HG03045 (cell line): ENCODE results near the gene GPSM1.
"Not testable (repeated sequence)": the region's sequence is repeated elsewhere in the genome, so short reads cannot be mapped to it uniquely, and the experiment has no call there.

Experiments used
- ATAC-seq: cut with Tn5 transposase; IDR thresholded peaks from one replicate; pipeline ENCODE4 v1.9.1; 2021; ENCODE audit warnings: mild to moderate bottlenecking, moderate library complexity; ENCODE audit not compliant: unreplicated experiment

GPSM1 gene

DNA sequence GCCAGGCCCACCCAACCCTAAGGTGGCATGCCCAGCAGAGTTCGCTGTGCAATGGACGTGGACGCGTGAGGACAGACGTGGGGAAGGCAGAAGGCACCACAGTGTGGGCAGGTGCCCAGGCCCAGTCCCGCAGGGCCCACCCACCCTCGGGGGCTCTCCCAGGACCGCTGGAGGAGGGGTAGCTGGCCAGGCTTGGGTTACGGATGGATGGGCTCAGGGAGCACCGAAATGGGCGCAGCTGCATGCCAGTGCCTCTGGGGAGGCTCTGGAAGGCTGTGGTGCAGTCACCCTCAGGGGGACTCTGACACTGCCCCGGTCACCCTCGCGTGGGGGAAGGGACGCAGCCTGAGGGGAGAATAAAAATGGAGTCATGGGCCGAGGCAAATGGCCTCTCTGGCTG lies 9.6 kb upstream of the GPSM1 start:
- no peak for ATAC-seq

DNA sequence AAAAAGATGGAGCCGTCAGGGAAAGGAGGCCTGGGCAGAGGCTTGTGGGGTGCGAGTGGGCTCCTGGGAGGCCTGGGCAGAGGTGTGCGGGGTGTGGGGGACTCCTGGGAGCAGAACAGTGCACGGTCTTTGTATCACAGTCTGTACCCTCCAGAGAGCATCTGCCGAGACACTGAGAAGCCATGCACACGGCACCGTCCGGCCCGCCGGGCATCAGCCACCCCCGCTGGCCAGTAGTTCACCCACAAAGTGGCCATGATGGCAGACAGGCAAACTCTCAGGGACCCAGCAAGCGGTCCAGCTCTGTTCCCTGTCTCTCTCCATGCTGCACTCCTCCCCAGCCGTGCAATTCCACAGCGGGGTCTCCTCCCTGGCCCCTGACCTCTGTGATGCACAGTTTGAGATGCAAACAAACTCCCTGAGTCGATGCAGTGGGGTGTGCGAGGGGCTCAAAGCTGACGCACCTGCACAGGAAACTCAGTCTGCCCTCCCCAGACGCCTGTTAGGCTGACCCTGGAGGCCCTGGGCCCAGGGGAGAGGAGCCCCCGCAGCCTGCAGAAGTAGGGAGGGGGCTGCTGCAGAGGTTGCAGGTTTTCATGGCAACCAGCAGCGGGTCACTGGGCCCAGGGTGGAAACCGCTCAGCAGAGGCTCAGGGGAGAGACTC lies 9.1 kb upstream of the GPSM1 start:
- no peak for ATAC-seq

DNA sequence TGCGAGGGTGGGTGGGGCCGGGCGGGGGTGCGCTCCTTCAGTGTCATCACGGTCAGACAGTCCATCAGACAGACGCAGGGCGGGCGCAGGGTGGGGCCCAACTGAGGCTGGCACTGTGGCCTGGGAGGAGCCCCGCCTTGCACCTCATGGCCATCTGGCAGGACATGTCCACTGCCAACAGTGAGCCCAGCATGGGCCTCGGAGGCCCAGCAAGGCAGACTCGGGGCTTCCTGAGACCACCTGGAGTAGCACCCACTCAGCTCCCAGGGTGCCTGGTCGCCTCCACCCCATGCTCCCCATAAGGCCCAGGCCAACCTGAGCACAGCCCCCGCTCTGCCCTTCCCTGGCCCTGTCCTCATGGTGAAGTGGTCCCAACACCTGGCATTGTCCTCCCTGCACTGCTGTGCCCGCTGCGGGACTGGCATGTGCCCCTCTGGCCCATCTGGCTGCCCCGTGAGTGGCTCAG lies 8.5 kb upstream of the GPSM1 start:
- ATAC-seq: no peak

DNA sequence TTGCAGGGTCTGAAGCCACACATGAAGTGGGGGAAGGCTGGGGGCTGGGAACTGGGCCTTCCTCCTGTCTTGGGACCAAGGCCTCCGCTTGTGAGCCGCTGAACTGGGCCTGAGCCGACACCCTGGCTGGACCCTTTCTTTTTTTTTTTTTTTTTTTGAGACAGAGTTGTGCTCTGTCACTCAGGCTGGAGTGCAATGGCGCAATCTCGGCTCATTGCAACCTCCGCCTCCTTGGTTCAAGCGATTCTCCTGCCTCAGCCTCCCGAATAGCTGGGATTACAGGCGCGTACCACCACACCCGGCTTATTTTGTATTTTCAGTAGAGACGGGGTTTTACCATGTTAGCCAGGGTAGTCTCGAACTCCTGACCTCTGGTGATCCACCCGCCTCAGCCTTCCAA lies 8.1 kb upstream of the GPSM1 start:
- not testable (repeated sequence) for ATAC-seq

DNA sequence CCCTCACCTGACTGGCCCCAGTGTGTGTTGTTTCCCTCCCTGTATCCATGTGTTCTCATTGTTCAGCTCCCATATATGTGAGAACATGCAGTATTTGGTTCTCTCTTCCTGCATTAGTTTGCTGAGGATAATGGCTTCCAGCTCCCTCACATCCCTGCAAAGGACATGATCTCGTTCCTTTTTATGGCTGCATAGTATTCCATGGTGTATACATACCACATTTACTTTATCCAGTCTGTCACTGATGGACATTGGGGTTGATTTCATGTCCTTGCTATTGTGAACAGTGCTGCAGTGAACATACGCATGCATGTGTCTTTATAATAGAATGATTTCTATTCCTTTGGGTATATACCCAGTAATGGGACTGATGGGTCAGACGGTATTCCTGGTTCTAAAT lies 7.4 kb upstream of the GPSM1 start:
- not testable (repeated sequence) for ATAC-seq

DNA sequence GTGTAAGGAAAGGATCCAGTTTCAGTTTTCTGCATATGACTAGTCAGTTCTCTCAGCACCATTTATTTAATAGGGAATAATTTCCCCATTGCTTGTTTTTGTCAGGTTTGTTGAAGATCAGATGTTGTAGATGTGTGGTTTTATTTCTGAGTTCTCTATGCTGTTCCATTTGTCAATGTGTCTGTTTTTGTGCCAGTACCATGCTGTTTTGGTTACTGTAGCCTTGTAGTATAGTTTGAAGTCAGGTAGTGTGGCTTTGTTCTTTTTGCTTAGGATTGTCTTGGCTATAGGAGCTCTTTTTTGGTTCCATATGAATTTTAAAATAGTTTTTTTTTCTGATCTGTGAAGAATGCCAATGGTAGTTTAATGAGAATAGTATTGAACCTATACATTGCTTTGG lies 6.4 kb upstream of the GPSM1 start:
- not testable (repeated sequence) for ATAC-seq

DNA sequence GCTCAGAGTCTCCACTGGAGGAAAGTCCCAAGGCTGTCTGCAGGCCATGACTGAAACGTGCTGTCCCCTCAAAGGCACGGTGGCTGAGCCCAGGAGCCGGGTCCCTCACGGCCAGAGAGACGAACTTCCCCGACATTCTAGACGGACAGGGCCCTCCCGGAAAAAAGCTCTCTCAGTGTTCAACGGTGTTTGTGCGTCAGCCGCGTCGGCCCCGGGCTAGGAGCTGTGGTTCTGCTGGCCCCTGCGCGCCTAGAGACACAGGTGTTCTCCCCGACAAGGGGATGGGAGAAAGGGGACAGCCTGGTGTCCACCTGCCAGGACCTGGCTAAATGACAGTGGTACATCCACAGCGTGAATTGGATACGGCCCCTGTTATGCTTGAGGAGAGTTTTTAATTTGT lies 5.8 kb upstream of the GPSM1 start:
- no peak for ATAC-seq

DNA sequence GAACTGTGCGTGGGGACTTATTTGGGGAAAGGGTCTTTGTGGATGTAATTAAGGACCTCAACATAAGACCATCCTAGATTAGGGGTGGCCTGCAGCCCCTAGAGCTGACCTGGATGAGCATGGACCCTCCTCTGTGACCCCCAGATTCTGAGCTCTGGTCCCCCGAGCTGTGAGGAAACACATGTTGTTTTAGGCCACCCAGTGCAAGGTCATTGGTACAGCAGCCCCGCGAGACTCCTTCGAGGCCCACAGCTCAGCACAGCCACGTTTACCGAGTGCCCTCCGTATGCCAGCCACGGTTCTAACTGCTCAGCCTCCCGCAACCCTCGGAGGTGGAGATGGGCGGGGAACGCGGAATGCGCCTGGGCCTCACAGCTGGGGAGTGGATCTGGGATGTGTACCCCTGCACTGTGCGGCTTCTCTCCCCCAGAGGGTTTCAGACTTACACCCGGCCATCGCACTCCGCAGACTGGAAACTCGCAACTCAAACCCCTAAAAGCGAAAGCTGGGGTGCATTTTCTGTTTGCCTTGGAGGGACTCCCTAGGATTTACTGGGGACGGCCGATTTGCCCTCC lies 4.5 kb upstream of the GPSM1 start:
- no peak for ATAC-seq

DNA sequence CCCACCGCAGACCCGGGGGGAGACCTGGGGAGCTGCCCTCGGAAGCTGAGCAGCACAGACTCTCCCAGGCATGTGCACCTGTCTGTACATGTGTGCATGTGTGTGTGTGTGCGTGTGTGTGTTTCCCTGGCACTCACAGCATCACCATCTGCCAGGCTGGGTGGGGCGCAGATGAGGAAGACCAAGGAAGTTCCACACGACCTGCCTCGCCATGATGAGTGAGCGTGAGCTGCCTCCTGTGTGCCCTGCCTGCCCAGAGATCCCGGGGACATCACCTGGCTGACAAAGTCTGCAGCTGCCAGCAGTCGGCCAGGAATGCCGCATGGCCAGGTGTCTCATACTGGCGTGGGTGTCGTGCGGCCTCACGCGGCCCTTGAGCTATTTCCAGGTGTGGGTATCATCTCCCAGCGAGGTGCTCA lies 4.0 kb upstream of the GPSM1 start:
- no peak for ATAC-seq

DNA sequence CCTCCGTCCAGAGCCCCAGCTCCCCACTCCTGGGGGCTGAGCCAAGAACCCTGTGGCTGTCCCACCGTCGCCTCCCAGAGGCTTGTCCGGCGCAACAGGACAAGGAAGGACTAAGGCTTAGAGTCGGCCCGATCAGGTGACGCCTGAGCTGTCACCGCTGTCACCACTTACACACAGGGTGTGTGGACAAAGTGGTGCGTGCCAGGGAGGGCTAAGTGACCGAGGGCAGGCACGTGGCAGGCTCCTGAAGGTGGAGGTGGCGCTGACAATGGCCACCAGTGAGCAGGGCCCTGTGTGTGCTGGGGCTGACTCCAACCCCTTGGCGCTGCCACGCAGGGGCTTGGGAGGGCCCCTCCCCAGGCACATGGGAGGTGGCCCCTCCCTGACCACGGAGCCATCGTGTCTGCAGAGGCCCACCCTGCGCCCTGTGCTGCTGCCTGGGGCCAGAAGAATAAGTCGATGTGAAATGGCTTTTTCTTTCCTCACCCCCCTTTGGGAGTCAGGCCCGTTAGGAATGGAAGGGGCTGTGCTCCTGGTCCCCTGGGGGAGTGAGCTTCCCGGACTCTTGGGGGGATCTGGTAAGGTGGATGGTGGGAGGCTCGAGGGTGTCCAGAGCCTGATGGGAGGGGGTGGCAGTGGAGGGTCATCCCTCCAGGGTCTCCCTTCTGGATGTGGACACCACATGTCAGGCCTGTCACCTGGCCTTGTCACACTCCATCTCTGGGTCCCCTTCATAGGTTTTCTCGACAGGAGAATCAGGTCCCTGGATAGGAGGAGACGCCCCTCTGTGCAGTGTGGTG lies 2.6 kb upstream of the GPSM1 start:
- no peak for ATAC-seq

DNA sequence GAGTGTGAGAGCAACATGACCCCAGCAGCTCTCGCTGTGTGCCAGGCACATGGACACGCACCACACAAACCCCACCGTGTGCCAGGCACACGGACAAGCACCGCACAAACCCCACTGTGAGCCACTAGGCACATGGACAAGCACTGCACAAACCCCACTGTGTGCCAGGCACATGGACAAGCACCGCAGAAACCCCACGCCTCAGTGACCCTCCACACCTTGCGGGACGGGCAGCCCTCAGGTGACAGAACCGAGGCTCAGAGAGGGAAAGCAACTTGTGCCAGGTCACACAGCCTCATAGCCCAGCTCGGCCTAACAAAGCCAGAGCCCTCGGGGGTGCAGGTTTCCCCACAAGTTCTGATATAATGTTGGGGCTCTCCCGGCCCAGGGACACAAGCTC lies 2.0 kb upstream of the GPSM1 start:
- no peak for ATAC-seq

DNA sequence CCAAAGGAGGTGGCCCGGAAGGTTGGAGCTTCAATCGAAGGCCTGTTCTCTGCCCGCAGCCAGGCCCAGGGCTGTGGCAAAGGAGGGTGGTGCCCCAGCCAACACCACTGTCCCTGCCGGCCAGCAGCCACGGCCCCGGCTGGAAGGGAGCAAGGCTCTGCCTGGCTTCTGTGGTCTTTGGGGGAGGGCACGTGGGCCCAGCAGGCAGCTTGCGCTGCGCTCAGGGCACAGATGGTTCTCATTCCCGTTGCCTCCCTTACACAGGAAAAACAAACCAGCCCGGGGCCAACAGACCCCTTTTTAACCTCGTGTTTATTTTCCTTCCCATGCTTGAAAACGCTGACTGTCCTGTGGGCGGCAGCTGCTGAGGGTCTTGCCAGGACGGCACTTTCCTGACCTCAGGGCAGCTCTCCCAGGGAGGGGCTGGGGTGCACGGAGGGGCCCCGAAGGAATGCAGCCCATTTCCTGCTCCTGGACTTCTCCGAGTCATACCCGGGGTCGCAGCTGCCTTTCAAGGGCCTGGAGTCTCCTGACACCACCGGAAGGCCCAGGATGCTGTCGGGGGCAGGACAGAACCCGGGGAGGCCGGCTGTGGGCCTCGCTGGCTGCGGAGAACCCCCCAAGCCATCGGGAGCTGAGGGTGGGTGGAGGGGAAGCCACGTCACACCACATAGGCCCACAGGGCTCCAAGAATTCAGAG lies 1.1 kb upstream of the GPSM1 start:
- no peak for ATAC-seq

DNA sequence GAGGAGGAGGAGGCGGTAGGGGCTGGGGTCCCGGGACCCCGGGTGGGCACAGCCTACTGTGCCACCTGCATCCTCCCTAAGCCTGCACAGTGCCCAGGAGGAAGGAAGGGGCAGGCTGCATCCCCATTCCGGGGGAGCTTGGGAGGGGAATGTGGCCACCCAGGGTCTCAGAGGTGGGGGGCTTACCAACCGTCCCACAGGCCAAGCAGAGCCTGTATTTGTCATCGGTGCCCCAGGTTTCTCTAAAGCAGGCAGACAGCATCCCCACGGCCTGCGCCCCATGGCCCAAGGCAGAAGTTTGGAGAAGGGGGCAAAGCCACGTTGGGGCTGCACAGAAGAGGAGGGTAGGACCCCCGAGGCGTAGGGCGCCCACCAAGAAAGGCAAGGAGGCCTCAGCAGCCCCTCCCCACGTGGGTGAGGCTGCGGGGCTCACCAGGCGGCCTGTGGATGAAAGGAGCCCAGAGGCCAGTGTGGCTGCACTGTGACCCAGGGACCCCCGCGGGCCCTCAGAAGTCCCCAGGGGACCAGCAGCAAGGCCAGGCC lies 507 bp upstream of the GPSM1 start:
- no peak for ATAC-seq

DNA sequence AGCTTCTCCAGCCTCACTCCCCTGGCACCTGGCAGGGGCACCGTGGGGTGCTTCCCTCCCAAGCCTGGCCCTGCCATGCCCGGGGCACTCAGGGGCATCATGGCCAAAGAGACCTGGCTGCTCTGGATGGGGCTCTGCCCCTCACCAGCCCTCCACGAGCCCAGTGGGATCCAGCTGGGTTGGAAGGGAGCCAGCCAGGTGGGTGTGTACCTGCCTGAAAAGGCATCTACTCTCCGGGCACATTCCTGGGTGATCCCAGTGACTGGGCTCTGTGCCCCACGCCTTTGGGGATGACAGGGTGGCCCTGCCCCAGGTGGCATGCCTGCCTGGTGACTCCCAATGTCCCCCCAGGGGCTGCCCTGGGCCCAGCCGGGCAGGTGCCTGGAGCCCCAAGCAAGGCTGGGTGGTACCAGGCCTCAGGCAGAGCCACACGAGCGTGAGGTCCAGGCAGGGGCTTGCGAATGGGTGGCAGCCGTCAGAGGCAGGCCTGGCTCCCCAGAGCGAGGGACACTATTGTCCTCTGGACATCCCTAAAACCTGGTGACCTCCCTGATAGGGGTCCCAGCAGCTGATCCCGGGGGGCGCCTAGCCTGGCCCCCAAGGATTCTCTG lies 777 bp downstream of the GPSM1 start:
- ATAC-seq: no peak

DNA sequence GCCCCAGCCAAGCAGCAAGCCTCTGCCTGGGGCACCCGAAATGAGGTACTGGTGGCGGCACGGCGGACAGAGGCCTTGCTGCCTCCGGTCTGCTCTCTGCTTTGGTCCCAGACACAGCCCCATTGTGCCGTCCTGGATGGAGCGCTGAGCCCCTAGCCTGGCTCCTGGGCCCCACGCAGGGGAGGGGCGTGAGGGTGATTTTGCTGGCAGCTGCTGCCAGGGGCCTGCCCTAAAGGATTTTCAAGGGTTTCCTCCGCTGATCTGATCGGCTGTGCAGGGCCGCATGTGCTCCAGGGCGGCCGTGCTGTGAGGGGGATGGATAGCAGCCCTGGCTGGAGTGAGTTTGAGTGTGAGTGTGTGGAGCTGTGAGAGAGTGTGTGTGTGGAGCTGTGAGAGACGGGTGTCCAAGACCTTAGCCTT lies 1.3 kb downstream of the GPSM1 start:
- ATAC-seq: no peak

DNA sequence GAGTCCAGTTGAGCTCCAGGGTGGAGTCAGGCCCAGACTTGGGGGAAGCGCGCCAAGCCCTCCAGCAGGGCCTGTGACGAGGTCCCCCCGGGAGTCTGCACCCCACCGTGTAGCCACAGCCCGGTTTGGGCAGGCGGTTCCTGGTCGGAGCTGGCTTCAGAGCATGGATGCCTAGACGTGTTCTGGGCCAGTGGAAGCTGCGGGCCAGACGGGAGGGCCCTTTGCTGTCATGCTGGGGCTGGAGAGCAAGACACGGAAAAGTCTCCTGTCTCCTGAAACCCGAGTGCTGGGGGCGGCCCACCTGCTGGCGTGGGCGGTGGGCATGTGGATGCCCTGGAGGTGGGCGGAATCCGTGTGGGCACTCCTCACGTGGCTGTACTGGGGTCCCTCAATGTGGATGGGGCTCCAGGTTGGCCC lies 1.9 kb downstream of the GPSM1 start:
- ATAC-seq: no peak

DNA sequence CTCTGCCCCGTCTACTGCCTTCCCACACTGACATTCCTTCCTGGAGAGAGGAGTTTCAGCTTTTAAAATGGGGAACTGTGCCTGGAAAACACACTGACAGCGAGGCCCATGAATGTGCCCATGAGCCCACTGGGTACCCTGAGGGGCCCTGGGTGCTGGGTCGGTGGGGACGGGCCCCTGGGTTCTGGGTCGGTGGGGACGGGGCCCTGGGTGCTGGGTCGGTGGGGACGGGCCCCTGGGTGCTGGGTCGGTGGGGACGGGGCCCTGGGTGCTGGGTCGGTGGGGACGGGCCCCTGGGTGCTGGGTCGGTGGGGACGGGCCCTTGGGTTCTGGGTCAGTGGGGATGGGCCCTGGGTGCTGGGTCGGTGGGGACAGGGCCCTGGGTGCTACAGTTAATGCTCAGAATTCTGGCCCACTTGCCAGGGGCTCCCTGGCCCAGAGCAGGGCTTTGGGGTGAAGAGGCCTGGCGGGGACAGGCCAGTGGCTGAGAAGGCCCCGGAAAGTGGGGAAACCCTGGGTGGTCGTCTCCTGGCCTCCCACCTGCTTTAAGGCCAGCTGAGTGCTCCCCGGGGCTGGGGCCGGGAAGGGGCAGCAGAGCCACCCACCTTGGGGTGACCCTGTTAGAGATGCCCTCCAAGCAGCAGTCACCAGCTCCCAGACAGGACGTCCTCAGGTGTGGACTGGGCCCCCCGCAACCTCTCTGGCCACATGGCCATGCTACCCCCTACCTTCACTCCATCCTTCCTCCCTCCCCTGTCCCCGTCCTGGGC lies 2.5 kb downstream of the GPSM1 start:
- ATAC-seq: no peak

DNA sequence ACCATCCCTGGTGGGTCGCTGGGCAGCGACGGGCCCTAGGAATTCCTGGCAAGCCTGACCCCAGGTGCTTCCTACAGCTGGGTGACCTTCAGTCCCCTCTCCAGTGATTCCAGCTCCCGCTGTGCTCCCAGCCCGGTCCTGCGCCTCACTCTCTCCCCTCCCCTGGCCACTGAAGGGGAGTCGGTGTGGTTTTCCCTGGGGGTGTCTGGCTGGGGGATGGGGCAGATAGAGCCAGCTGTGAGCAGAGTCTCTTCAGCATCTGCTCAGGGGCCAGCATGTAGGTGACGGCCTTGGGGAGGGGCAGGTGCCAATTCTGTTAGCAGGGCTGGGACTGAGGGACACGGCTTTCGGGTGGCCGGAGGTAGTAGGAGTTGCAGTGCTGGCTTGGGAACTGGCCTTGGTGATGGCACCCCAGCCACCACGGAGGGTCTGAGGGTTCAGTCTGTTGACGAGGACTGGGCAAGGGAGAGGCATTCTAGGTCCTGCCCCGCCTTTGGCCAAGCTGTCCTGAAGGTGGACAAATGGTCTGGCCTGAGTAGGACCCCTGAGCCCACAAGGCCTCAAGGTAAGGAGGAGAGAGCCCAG lies 3.2 kb downstream of the GPSM1 start:
- ATAC-seq: no peak

DNA sequence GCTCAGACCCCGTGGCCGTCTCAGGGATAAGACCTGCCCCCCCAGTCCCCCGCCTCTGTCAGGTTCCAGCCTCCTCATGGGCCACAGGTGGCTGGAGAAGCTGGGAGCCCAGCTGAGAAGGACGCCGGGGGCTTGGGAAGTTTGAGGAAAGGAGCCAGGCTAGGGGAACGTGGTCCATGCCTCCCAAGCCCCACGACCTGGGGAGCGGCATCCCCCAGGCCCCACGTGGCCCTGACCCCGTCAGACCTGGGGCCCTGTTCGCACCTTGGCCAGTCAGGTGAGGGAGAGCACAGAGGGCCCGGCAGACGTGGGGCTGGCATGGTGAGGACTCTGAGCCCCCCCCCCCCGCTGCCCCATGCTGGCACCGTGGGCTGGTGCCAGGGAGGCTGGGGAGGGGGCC lies 3.7 kb downstream of the GPSM1 start:
- ATAC-seq: no peak
